ENCODE data around the gene COG4. TPM values are rescaled to one million over a fixed set of nuclear protein-coding genes. Genes with fewer than 3 reads are reported as not detected.
"Not testable (repeated sequence)": the region's sequence is repeated elsewhere in the genome, so short reads cannot be mapped to it uniquely, and the experiment has no call there.

Gene COG4
- total RNA-seq, 1 experiment from 2014 or later = 54.2 TPM

DNA sequence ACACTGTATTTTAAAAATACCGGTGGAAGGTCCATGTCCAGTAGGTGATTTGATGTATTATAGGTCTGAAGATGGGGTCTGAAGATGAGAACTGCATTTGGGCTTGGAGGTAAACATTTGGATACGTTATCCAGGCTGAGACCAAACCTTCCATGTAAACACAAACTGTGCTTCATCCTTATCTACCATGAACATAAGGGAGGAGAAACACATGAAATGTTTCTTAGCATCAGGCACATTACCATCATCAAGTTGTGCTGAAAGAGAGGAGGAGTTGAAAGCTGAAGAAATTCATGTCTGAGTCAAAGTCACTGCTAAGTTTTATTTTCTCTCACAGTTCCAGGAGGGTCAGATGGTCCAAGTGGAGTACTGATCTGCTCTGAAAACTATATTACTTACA, 11.6 kb upstream of the COG4 start:
- Histone ChIP-seq H3K36me3 (ENCODE audit: control insufficient read depth in 1 of 2, insufficient read depth in 2 of 2, low read length in 2 of 2) (peaks cover 76 to 87% of the 10 kb centered on the region in 2 experiments), H3K9me3 (ENCODE audit: control insufficient read depth in 1 of 2, insufficient read depth in 1 of 2, low read depth in 1 of 2, low read length in 2 of 2) (no peaks in the 10 kb centered on the region), H3K79me2 (ENCODE audit: insufficient read depth, low read length) (peaks cover 100% of the 10 kb centered on the region), H3K4me2 (ENCODE audit: low read length) (no peak overlapping the region), H3K27ac (ENCODE audit: low read depth, low read length) (no peak overlapping the region), H3K9me2 (ENCODE audit: insufficient read depth) (no peaks in the 10 kb centered on the region), H3K4me1 (ENCODE audit: control insufficient read depth in 1 of 2, insufficient read depth in 2 of 2, low read length in 2 of 2) (no peaks in the 10 kb centered on the region), H3K4me3 (replicated peaks in 1 of 2; ENCODE audit: low read depth in 1 of 2, low read length in 2 of 2) (no peak overlapping the region), H2AFZ (ENCODE audit: low read depth, low read length, poor library complexity, severe bottlenecking) (no peak overlapping the region), H3K27me3 (ENCODE audit: insufficient read depth, low read length) (no peaks in the 10 kb centered on the region), H4K20me1 (ENCODE audit: insufficient read depth) (peaks cover 53% of the 10 kb centered on the region; the same call in 1 of the 2 replicates), H3K9ac (ENCODE audit: low read length) (no peak overlapping the region)
- POLR2A ChIA-PET = no interaction called here
- CTCF ChIA-PET = no interaction called here
- TF ChIP-seq EGR1 (IDR thresholded peaks at IDR 0.05; ENCODE audit: low read depth) (no peak), EZH2 (IDR thresholded peaks at IDR 0.05) (no peak), CBX3 (IDR thresholded peaks at IDR 0.05; ENCODE audit: low read depth) (no peak)
- TF ChIP-seq, protein P1, sequence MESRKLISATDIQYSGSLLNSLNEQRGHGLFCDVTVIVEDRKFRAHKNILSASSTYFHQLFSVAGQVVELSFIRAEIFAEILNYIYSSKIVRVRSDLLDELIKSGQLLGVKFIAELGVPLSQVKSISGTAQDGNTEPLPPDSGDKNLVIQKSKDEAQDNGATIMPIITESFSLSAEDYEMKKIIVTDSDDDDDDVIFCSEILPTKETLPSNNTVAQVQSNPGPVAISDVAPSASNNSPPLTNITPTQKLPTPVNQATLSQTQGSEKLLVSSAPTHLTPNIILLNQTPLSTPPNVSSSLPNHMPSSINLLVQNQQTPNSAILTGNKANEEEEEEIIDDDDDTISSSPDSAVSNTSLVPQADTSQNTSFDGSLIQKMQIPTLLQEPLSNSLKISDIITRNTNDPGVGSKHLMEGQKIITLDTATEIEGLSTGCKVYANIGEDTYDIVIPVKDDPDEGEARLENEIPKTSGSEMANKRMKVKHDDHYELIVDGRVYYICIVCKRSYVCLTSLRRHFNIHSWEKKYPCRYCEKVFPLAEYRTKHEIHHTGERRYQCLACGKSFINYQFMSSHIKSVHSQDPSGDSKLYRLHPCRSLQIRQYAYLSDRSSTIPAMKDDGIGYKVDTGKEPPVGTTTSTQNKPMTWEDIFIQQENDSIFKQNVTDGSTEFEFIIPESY (IDR thresholded peaks at IDR 0.05; ENCODE audit: extremely low read depth, insufficient replicate concordance, low read length) = no peak
- DNase-seq (ENCODE audit: low read depth, low spot score) (no peak), ATAC-seq (no peak)
- intact Hi-C loops (cut with micrococcal nuclease) = no loop called here
- no TSS peak for BruUV-seq (replicated peaks)
- RAD21 ChIA-PET (ENCODE audit: low non-redundant PET in 1 of 2, low total read pairs in 2 of 2, uncharacterized antibody in 2 of 2, unreplicated experiment in 2 of 2) = no interaction called here

DNA sequence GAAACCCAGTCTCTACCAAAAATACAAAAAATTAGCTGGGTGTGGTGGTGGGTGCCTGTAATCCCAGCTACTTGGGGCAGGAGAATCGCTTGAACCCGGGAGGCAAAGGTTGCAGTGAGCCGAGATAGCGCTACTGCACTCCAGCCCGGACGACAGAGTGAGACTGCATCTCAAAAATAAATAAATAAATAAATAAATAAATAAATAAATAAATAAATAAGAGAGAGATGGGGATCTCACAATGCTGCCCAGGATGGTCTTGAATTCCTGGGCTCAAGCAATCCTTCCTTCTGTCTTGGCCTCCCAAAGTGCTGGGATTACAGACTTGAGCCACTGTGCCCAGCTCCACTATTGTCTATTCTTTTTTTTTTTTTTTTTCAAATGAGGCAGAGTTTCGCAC, 6.6 kb upstream of the COG4 start:
- H3K4me2 ChIP-seq (ENCODE audit: low read length); H3K27ac ChIP-seq (ENCODE audit: low read depth, low read length); H3K4me3 ChIP-seq (replicated peaks in 1 of 2; ENCODE audit: low read depth in 1 of 2, low read length in 2 of 2); BruUV-seq (replicated peaks); RAD21 ChIA-PET (ENCODE audit: low non-redundant PET in 1 of 2, low total read pairs in 2 of 2, uncharacterized antibody in 2 of 2, unreplicated experiment in 2 of 2); H3K9me3 ChIP-seq (ENCODE audit: control insufficient read depth in 1 of 2, insufficient read depth in 1 of 2, low read depth in 1 of 2, low read length in 2 of 2); H3K27me3 ChIP-seq (ENCODE audit: insufficient read depth, low read length); CTCF ChIA-PET; H2AFZ ChIP-seq (ENCODE audit: low read depth, low read length, poor library complexity, severe bottlenecking); H3K4me1 ChIP-seq (ENCODE audit: control insufficient read depth in 1 of 2, insufficient read depth in 2 of 2, low read length in 2 of 2); H3K9me2 ChIP-seq (ENCODE audit: insufficient read depth); H3K9ac ChIP-seq (ENCODE audit: low read length); DNase-seq (ENCODE audit: low read depth, low spot score); POLR2A ChIA-PET; ATAC-seq: not testable (repeated sequence)
- peaks cover 45% of the 10 kb centered on the region; the same call in 1 of the 2 replicates for H4K20me1 ChIP-seq (ENCODE audit: insufficient read depth)
- intact Hi-C loops (cut with micrococcal nuclease) = loop anchor here (10.0 kb wide), 1 partner anchor 125 kb away; no protein-coding TSS in a partner anchor
- H3K79me2 ChIP-seq (ENCODE audit: insufficient read depth, low read length) = peaks cover 100% of the 10 kb centered on the region
- H3K36me3 ChIP-seq (ENCODE audit: control insufficient read depth in 1 of 2, insufficient read depth in 2 of 2, low read length in 2 of 2) = peaks cover 62 to 73% of the 10 kb centered on the region in 2 experiments
